GM21529 (cell line): ENCODE data around the gene OTOG.

Experiments
- ATAC-seq: cut with Tn5 transposase; IDR thresholded peaks from one replicate; pipeline ENCODE4 v1.9.1; 2021; ENCODE audit not compliant: unreplicated experiment

Gene OTOG

GRCh38 chr11:17602105-17603001 lies 55.3 kb downstream of the OTOG start:
- no peak for ATAC-seq

GRCh38 chr11:17603056-17603825 lies 56.2 kb downstream of the OTOG start:
- no peak for ATAC-seq

- ATAC-seq: no peak
Observed at GRCh38 chr11:17604201-17604914, 57.3 kb downstream of the OTOG start.

GRCh38 chr11:17604915-17605233 lies 57.8 kb downstream of the OTOG start:
- ATAC-seq: no peak

- ATAC-seq: no peak
Observed at GRCh38 chr11:17605651-17606122, 58.6 kb downstream of the OTOG start.

GRCh38 chr11:17606233-17607082 lies 59.4 kb downstream of the OTOG start:
- ATAC-seq: no peak

GRCh38 chr11:17607083-17607429 lies 60.0 kb downstream of the OTOG start:
- ATAC-seq: no peak

- ATAC-seq: no peak
Observed at GRCh38 chr11:17607591-17608570, 60.8 kb downstream of the OTOG start.

- ATAC-seq: no peak
Observed at GRCh38 chr11:17608821-17609220, 61.8 kb downstream of the OTOG start.

GRCh38 chr11:17609291-17610084 lies 62.4 kb downstream of the OTOG start:
- ATAC-seq: no peak

- no peak for ATAC-seq
Observed at GRCh38 chr11:17610085-17610894, 63.2 kb downstream of the OTOG start.

GRCh38 chr11:17611049-17611448 lies 64.0 kb downstream of the OTOG start:
- ATAC-seq: no peak

- no peak for ATAC-seq
Observed at GRCh38 chr11:17611503-17612220, 64.6 kb downstream of the OTOG start.

- no peak for ATAC-seq
Observed at GRCh38 chr11:17612221-17613188, 65.4 kb downstream of the OTOG start.

GRCh38 chr11:17613428-17613962 lies 66.4 kb downstream of the OTOG start:
- ATAC-seq: no peak

GRCh38 chr11:17613983-17614382 lies 66.9 kb downstream of the OTOG start:
- ATAC-seq: no peak
